Stimulated activated CD4-positive, alpha-beta T cell treated with anti-CD3 and anti-CD28 coated beads, Interleukin-4, amount 100 ng/mL, for 24 hours (primary cell): ENCODE data around the gene DNM2.
"Not testable (repeated sequence)": the region's sequence is repeated elsewhere in the genome, so short reads cannot be mapped to it uniquely, and the experiment has no call there.

Experiments
- DNase-seq: peaks from one replicate; pipeline ENCODE4 v3.0.0-alpha.2; 2020

Gene DNM2

GRCh38 chr19:10717356-10718204 is at the start of gene DNM2:
TSS of gene DNM2 (plus strand) at chr19:10718079. CDS start at chr19:10718243, 164 bp downstream.
- peak; percentile 98 for DNase-seq

GRCh38 chr19:10669246-10669645 is 48.6 kb upstream of the DNM2 start:
- DNase-seq = no peak

DNA sequence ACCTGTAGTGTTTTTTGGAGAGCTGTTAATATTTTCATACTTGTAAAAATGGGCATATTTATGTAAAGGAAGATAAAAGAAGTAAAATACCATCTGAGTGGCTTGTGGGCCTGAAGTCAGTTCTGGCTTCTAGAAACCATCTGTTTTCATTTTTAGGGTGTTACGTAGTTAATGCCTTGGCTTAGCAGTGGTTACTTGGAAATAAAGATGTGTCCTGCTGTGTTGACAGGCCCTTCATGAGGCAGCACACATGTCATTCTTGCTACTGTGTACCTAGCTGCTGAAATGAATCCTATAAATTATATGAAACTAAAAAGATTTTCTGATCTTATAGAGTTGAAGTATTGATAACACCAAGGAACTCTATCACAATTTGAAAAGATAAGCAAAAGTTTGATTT is 47.7 kb upstream of the DNM2 start:
- DNase-seq = no peak

DNA sequence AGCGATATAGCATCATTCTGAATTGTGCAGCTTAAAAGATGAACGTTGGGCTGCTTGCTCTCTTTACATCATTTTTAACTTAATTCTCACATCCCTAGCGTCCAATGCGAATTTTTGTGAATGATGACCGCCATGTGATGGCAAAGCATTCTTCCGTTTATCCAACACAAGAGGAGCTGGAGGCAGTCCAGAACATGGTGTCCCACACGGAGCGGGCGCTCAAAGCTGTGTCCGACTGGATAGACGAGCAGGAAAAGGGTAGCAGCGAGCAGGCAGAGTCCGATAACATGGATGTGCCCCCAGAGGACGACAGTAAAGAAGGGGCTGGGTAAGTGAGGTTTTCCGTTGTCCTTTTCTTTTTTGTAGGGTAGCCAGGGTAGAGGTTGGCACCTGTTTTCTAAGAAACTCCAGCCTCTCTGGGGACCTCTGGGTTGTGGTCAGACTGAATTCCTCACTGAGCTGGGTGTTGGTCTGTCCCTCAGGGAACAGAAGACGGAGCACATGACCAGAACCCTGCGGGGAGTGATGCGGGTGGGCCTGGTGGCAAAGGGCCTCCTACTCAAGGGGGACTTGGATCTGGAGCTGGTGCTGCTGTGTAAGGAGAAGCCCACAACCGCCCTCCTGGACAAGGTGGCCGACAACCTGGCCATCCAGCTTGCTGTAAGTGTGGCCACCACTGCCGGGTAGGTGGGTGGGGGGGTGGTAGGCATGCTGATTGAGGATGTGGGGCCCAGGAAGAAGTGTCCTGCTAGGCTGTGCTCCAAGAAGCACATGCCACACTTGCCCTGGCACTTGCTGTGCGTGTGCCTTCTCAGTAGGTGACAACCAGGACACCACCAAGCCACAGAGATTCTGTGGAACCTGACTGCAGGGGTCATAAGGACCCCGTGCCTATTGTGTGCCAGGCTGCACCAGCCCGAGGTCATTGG is 46.7 kb upstream of the DNM2 start:
- DNase-seq = no peak

GRCh38 chr19:10671922-10672321 is 46.0 kb upstream of the DNM2 start:
- not testable (repeated sequence) for DNase-seq

DNA sequence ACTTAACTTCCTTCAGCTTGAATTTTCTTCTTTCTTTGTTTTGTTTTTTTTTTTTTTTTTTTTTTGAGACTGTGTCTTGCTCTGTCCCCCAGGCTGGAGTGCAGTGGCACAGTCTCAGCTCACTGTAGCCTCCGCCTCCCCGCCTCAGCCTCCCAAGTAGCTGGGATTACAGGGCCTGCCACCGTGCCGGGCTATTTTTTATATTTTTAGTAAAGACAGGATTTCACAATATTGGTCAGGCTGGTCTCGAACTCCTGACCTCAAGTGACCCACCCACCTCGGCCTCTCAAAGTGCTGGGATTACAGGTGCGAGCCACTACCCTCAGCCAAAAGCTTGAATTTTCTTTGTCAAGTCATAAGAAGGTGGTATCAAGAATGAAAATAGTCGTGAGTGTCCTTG is 42.7 kb upstream of the DNM2 start:
- not testable (repeated sequence) for DNase-seq

DNA sequence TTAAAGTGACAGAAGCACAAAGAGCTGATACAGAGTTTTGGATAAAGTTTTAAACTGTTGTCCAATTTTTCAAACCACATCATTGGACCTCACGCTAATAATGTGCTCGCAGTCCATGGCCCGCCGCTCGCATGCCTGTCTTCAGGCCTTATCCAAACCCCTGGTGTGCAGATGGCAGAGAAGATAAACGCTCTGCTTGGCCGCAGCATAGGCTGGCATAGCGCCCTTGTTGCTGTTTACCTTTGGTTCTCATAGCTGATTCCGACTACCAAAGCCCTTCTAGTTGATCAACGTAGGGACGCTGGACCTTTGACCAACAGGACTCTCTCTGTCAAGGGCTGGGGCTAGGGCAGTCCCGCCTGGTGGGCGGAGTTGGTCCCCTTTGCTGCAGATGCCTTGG is 40.1 kb upstream of the DNM2 start:
- no peak for DNase-seq

DNA sequence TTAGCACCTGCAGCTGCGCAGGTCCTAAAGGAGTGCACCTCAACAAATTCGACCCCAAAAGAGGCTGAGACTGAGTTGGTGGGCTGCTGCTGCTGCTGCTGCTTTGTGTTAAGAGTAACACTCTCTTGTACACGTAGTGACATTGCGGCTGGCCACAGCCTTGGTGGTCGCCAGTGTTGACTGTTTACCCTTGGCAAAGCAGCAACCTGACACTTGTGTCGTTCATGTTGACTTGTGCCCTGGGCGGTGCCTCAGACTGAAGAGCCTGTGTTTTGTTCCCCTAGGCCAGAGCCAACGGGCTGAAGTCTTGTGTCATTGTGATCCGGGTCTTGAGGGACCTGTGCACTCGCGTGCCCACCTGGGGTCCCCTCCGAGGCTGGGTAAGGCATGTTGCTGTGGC is 39.1 kb upstream of the DNM2 start:
- no peak for DNase-seq

DNA sequence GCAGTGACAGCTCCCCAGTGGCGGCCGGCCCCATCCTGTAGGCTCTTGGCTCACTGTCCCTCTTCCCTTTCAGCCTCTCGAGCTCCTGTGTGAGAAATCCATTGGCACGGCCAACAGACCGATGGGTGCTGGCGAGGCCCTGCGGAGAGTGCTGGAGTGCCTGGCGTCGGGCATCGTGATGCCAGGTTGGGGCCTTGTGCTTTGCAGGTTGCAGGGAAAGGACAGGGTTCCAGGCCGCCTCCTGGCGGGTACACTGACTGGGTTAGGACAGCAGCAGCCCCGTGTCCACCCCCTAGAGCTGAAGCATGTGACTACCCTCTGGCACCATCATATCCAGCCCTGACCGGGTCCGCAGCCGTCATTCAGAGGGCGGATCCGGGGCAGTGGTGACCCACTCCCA is 38.1 kb upstream of the DNM2 start:
- DNase-seq = no peak

DNA sequence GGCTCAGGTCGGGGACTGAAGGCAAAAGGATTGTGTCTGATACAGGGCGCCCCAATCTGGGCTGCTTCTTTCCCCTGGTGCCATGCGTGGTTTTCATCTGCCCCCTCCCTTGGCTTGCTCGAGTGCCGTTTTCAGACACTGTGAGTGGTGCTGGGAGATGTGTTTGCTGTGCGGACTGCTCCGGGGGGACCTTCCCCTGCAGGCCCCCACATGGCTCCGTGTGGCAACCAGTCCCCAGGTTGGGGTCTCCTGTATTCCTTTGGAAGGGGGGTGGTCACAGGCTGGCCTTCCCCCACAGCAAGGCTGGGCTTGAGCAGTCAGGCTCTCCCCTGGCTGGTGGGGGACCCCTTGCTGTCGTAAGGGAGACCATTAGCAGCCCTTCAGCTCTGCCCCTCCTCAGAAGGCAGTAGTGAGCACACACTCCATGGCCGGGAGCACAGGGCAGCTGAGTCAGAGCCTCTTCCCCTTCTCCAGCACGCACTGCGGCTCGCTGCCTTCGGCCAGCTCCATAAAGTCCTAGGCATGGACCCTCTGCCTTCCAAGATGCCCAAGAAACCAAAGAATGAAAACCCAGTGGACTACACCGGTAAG is 37.2 kb upstream of the DNM2 start:
- no peak for DNase-seq

DNA sequence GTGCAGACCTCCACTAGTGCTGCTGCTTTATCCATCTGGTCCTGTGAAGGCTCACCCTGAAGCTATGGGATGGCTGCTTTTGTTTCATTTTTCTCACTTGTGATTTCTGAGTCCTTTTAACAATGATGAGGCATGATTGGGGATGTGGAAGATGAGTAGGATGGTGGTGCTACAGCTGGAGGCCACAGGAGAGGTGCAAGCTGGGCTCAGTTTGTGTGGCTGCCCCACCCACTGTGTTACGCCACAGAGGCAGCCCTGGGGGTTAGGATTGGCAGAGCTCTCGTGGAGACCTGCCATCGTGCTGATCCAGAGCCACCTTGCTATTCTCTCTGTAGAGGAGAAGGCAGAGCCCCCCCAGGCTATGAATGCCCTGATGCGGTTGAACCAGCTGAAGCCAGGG is 36.2 kb upstream of the DNM2 start:
- no peak for DNase-seq

GRCh38 chr19:10682397-10683063 is 35.3 kb upstream of the DNM2 start:
- DNase-seq = no peak

GRCh38 chr19:10683064-10683426 is 34.8 kb upstream of the DNM2 start:
- DNase-seq = no peak

DNA sequence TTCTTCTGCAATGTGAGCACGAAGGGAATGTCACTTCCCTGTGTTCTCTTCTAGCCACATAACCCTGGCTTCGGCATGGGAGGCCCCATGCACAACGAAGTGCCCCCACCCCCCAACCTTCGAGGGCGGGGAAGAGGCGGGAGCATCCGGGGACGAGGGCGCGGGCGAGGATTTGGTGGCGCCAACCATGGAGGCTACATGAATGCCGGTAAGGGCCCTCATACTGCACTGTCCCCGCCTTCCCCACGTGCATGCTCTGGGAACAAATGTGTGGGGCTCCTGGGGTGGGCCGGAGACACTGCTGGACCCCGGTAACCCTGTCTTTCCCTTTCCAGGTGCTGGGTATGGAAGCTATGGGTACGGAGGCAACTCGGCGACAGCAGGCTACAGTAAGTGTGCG is 34.3 kb upstream of the DNM2 start:
- DNase-seq = no peak

DNA sequence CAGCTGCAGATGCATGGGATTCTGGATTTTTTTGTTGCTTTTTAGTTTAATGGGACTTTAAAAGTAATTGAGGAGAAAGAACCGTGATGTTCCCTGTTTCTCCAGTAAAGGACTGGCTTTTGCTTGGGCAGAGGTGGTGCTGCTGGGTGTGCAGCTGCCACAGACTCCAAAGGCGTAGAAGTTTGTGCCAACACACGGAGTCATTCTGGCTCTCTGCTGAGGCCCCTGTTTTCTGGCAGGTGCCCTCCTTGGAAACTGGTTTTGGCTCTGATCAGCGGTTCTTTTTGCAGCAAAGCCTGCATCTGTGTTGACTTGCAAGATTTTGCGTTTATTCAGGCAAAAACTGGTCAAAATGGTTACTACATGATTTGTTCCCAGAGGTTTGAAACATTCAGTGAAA is 32.7 kb upstream of the DNM2 start:
- DNase-seq = no peak

DNA sequence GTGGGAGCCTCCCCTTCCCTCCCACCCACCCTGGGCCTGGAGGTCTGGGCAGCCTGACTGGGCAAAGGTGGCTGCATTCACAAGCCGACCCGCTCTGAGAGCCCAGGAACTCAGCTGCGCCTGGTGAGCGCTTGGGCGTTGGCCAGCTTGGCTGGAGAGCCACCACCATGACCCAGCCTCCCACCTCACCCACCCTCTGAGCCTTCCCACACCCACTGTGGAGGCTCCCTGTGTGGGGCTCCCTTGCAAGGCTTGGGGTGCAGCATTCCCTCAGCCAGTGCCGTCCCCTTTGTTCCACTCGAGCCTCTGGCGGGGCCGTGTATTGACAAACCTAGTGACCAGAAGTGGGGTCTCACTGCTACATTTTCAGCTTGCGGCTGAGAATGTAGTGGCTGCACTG is 31.7 kb upstream of the DNM2 start:
- no peak for DNase-seq

GRCh38 chr19:10686661-10687517 is 31.0 kb upstream of the DNM2 start:
- no peak for DNase-seq

DNA sequence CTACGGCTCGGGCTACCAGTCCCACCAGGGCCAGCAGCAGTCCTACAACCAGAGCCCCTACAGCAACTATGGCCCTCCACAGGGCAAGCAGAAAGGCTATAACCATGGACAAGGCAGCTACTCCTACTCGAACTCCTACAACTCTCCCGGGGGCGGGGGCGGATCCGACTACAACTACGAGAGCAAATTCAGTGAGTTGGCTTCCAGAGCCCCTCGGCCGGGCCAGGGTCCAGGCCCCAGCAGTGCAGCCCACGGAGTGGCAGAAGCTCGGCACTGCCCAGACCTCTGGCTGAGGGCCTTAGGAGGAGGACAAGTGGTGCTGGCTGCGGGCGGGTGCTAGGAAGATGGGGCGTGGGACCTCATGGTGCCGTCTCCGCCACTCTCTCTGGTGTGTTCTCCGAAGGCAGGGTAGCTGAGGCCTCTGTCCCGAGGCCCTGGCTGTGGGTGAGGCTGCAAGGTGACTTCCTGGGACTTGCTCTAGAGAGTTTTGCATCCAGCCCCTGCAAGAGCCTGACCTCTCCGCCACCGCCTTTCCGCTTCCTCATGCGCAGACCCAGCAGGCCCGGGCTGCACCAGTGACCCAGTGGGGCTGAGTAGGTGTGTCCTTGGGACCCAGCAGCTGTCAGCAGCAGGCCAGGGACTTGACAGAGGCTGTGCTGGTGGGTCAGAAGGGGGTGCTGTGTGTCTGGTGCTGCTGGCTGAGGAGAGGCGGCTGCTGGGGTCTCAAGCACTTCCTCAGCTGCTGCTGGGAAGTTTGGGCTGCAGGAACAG is 30.2 kb upstream of the DNM2 start:
- DNase-seq = no peak

DNA sequence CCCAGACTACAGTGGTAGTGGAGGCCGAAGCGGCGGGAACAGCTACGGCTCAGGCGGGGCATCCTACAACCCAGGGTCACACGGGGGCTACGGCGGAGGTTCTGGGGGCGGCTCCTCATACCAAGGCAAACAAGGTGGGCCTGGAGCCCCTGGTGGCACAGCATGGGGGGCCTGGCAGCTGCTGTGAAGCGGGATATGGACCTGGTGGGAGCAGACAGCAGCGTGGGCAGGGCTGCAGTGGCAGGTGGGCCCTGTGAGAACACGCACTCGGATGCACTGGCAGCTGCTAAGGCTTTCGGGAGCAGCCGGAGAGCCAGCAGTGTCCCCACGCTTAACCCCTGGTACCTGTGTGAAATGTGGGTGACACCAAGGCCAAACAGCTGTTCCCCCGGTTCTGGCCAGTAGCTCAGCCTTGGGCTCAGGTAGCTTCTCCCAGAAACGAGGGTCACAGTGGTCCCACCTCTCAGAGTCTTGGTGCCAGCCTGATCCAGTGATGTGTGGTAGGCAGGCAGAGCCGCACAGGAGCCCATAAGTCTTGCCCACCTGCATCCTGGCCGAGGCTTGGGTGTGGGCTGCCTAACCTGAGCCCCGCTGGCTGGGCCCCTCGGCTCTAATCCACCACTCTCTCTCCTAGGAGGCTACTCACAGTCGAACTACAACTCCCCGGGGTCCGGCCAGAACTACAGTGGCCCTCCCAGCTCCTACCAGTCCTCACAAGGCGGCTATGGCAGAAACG is 29.2 kb upstream of the DNM2 start:
- no peak for DNase-seq

DNA sequence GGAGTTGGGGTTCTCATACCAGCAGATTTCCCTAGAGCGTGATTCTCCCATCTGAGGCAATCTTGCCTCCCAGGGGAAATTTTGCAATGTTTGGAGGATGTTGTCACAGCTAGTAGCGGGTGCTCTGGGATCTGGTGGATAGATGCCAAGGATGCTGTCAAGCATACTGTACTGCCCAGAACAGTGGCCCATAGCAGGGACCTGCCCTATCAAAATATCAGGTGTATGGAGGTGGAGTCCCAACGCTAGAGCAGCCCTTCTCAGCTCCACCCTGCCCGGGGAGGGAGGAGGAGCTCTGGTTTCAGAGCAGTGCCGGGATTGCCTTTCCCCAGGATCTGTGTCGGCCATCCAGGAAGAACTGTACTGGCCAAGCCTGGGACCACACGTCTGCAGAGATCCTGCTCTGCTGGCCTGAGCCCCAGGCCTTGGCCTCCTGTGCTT is 27.5 kb upstream of the DNM2 start:
- DNase-seq = no peak
